Stomach (tissue), 4 donors: Measurements from ENCODE around the gene BAIAP3.
"Not testable (repeated sequence)": the region's sequence is repeated elsewhere in the genome, so short reads cannot be mapped to it uniquely, and the experiment has no call there.

Experiments
- EP300 ChIP-seq: sonication (generic); formaldehyde crosslinking; IDR thresholded peaks from one replicate; pipeline ENCODE4 v1.6.1; 2017; ENCODE audit warnings: antibody characterized with exemption
- POLR2A ChIP-seq, 4 donors: fragments of 450-650 bp; IDR thresholded peaks; one replicate each; pipeline ENCODE4 v1.6.1; 2016; ENCODE audit warnings: antibody characterized with exemption in 4 of 4, control low read depth in 2 of 4, mild to moderate bottlenecking in 1 of 4, moderate library complexity in 1 of 4
- POLR2AphosphoS5 ChIP-seq, 3 donors: sonication (generic); formaldehyde crosslinking; IDR thresholded peaks; one replicate each; pipeline ENCODE4 v1.6.1; 2016; ENCODE audit warnings: antibody characterized with exemption in 3 of 3
- TF ChIP-seq, protein P1 (sequence below), 7 experiments: fragments of 450-650 bp in 4 of 7; fragments of 200-600 bp in 3 of 7; sonication (generic) in 3 of 7; IDR thresholded peaks; one replicate each; pipeline ENCODE4 v1.5.1; 2016 to 2019; ENCODE audit warnings: antibody characterized with exemption in 7 of 7, control low read depth in 2 of 7, mild to moderate bottlenecking in 1 of 7

DNA sequence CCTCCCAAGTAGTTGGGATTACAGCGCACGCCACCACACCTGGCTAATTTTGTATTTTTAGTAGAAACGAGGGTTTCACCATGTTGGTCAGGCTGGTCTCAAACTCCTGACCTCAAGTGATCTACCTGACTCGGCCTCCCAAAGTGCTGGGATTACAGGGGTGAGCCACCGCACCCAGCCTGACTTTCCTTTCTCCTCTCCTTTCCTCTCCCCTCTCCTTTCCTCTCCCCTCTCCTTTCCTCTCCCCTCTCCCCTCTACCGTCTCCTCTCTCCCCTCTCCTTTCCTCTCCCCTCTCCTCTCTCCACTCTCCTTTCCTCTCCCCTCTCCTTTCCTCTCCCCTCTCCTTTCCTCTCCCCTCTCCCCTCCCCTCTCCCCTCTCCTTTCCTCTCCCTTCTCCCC is 41.2 kb upstream of the BAIAP3 start:
- TF ChIP-seq, protein P1, sequence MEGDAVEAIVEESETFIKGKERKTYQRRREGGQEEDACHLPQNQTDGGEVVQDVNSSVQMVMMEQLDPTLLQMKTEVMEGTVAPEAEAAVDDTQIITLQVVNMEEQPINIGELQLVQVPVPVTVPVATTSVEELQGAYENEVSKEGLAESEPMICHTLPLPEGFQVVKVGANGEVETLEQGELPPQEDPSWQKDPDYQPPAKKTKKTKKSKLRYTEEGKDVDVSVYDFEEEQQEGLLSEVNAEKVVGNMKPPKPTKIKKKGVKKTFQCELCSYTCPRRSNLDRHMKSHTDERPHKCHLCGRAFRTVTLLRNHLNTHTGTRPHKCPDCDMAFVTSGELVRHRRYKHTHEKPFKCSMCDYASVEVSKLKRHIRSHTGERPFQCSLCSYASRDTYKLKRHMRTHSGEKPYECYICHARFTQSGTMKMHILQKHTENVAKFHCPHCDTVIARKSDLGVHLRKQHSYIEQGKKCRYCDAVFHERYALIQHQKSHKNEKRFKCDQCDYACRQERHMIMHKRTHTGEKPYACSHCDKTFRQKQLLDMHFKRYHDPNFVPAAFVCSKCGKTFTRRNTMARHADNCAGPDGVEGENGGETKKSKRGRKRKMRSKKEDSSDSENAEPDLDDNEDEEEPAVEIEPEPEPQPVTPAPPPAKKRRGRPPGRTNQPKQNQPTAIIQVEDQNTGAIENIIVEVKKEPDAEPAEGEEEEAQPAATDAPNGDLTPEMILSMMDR (IDR thresholded peaks at IDR 0.05) = not testable (repeated sequence)
- not testable (repeated sequence) for TF ChIP-seq POLR2AphosphoS5 (IDR thresholded peaks at IDR 0.05); POLR2A (IDR thresholded peaks at IDR 0.05); EP300
